Choroid plexus epithelial cell (primary cell): ENCODE results near the gene RND1.

Experiments
- DNase-seq: peaks from one replicate; pipeline ENCODE4 v3.0.0-alpha.2; 2010; ENCODE audit warnings: low read depth
- H3K4me3 ChIP-seq: 2 replicates; pipeline ENCODE4 v1.5.1; 2011; ENCODE audit warnings: low read depth, mild to moderate bottlenecking, control low read depth, low read length, moderate library complexity
- CTCF ChIP-seq: conservative IDR thresholded peaks from 2 replicates; pipeline ENCODE4 v1.5.1; 2011; ENCODE audit warnings: low read depth, mild to moderate bottlenecking, control low read depth, inconsistent platforms, low read length, moderate library complexity

Gene RND1

GRCh38 chr12:48822139-48822538, 43.5 kb downstream of the RND1 start:
- TF ChIP-seq CTCF = no peak
- no peak for DNase-seq
- H3K4me3 ChIP-seq = no peak overlapping the region

GRCh38 chr12:48819986-48820725, 45.5 kb downstream of the RND1 start:
- no peak overlapping the region for H3K4me3 ChIP-seq
- no peak for TF ChIP-seq CTCF
- no peak for DNase-seq

- peak; percentile 25 for TF ChIP-seq CTCF
Observed at GRCh38 chr12:48818831-48819590, 46.7 kb downstream of the RND1 start.

GRCh38 chr12:48817873-48818830, 47.5 kb downstream of the RND1 start, which contains the start of gene CACNB3:
TSS of gene CACNB3 (plus strand) at chr12:48818496. CDS start at chr12:48818930, 434 bp downstream.
- H3K4me3 ChIP-seq = peak within 1 kb of the TSS; percentile 71
- no peak for TF ChIP-seq CTCF
- DNase-seq = peak; percentile 45

More at GRCh38 chr12:48818831-48819590, 46.7 kb downstream of the RND1 start:
- no peak for DNase-seq
- peak overlapping the region; percentile 71 for H3K4me3 ChIP-seq

- TF ChIP-seq CTCF = no peak
- peak overlapping the region; percentile 84 for H3K4me3 ChIP-seq
- peak; percentile 25 for DNase-seq
Observed at GRCh38 chr12:48816143-48816854, 49.4 kb downstream of the RND1 start.
